GM23338 (cell line): ENCODE results near the gene RBL1. TPM values are rescaled to one million over a fixed set of nuclear protein-coding genes. Genes with fewer than 3 reads are reported as not detected.

Source experiments
- ATAC-seq: fragments of 200-7000 bp; cut with Tn5 transposase; 3 replicates; pipeline ENCODE4 v1.9.1; 2020
- DNase-seq: peaks from one replicate; pipeline ENCODE4 v3.0.0-alpha.2; 2015; ENCODE audit warnings: low spot score
- H2AFZ ChIP-seq: fragments of 200-600 bp; sonication (generic); 2 replicates; pipeline ENCODE4 v1.8.0; 2016; ENCODE audit warnings: antibody characterized with exemption, mild to moderate bottlenecking, moderate library complexity
- H3F3A ChIP-seq: fragments of 200-600 bp; sonication (generic); replicated peaks from 2 replicates; pipeline ENCODE4 v1.8.0; 2017; ENCODE audit warnings: antibody characterized with exemption, mixed run types, low read depth
- H3K27ac ChIP-seq: fragments of 200-600 bp; sonication (generic); 2 replicates; pipeline ENCODE4 v1.6.1; 2016; ENCODE audit warnings: low read depth
- H3K27me3 ChIP-seq: fragments of 200-600 bp; sonication (generic); 2 replicates; pipeline ENCODE4 v1.8.0; 2016; ENCODE audit warnings: mild to moderate bottlenecking, mixed run types, moderate library complexity; ENCODE audit not compliant: insufficient read depth
- H3K36me3 ChIP-seq: fragments of 200-600 bp; sonication (generic); 2 replicates; pipeline ENCODE4 v1.8.0; 2016; ENCODE audit warnings: mild to moderate bottlenecking; ENCODE audit not compliant: insufficient read depth
- H3K4me1 ChIP-seq: fragments of 200-600 bp; sonication (generic); 2 replicates; pipeline ENCODE4 v1.8.0; 2016; ENCODE audit warnings: mild to moderate bottlenecking, moderate library complexity; ENCODE audit not compliant: insufficient read depth
- H3K4me2 ChIP-seq: fragments of 200-600 bp; sonication (generic); 2 replicates; pipeline ENCODE4 v1.7.1; 2017; ENCODE audit warnings: mixed run types
- H3K4me3 ChIP-seq: fragments of 200-600 bp; sonication (generic); 2 replicates; pipeline ENCODE4 v1.6.1; 2016; ENCODE audit warnings: mixed run types
- H3K79me2 ChIP-seq: fragments of 200-600 bp; sonication (generic); replicated peaks from 2 replicates; pipeline ENCODE4 v1.8.0; 2017; ENCODE audit warnings: mild to moderate bottlenecking; ENCODE audit not compliant: insufficient read depth
- H3K9me2 ChIP-seq: fragments of 200-600 bp; sonication (generic); 2 replicates; pipeline ENCODE4 v1.8.0; 2017; ENCODE audit not compliant: insufficient read depth
- H4K20me1 ChIP-seq: fragments of 200-600 bp; sonication (generic); replicated peaks from 2 replicates; pipeline ENCODE4 v1.8.0; 2017; ENCODE audit warnings: mild to moderate bottlenecking; ENCODE audit not compliant: insufficient read depth
- H3K27ac Mint-ChIP-seq: 2 replicates; pipeline ENCODE4 v1.8.0; 2020; ENCODE audit warnings: inconsistent platforms, mild to moderate bottlenecking, moderate library complexity, mixed read lengths
- H3K27me3 Mint-ChIP-seq: 3 replicates; pipeline ENCODE4 v1.8.0; 2022; ENCODE audit warnings: low read depth, mild to moderate bottlenecking, moderate library complexity, mixed read lengths, inconsistent platforms; ENCODE audit not compliant: insufficient read depth, poor library complexity
- H3K36me3 Mint-ChIP-seq: 3 replicates; pipeline ENCODE4 v1.8.0; 2021; ENCODE audit warnings: low read depth, mild to moderate bottlenecking, inconsistent platforms, moderate library complexity, mixed read lengths
- H3K4me1 Mint-ChIP-seq: 3 replicates; pipeline ENCODE4 v1.8.0; 2020; ENCODE audit warnings: mild to moderate bottlenecking, inconsistent platforms, mixed read lengths
- H3K4me3 Mint-ChIP-seq: 3 replicates; pipeline ENCODE4 v1.8.0; 2021; ENCODE audit warnings: moderate library complexity, mild to moderate bottlenecking, inconsistent platforms, mixed read lengths
- H3K9me3 Mint-ChIP-seq: 3 replicates; pipeline ENCODE4 v1.8.0; 2020; ENCODE audit warnings: moderate library complexity, mild to moderate bottlenecking, inconsistent platforms, mixed read lengths
- CREB1 ChIP-seq: fragments of 250-450 bp; sonication (Bioruptor Pico); IDR thresholded peaks from 2 replicates; pipeline ENCODE4 v1.5.0; 2020; ENCODE audit warnings: low read depth, mild to moderate bottlenecking, moderate library complexity
- EZH2 ChIP-seq: fragments of 200-600 bp; sonication (generic); IDR thresholded peaks from one replicate; pipeline ENCODE4 v1.8.0; 2017; ENCODE audit warnings: antibody characterized with exemption, mild to moderate bottlenecking, low read depth; ENCODE audit not compliant: unreplicated experiment
- EZH2phosphoT487 ChIP-seq: fragments of 200-600 bp; sonication (generic); IDR thresholded peaks from one replicate; pipeline ENCODE4 v1.8.1; 2018; ENCODE audit warnings: antibody characterized with exemption; ENCODE audit not compliant: unreplicated experiment
- JUNB ChIP-seq: IDR thresholded peaks from one replicate; pipeline ENCODE4 v1.6.1; 2016; ENCODE audit warnings: antibody characterized with exemption; ENCODE audit not compliant: unreplicated experiment
- NANOG ChIP-seq: IDR thresholded peaks from 2 replicates; pipeline ENCODE4 v1.6.1; 2016; ENCODE audit warnings: antibody characterized with exemption, borderline replicate concordance
- POLR2AphosphoS5 ChIP-seq: IDR thresholded peaks from 2 replicates; pipeline ENCODE4 v1.6.1; 2016; ENCODE audit warnings: antibody characterized with exemption, low read depth
- STAT1 ChIP-seq: IDR thresholded peaks from one replicate; pipeline ENCODE4 v1.6.1; 2016; ENCODE audit warnings: antibody characterized with exemption; ENCODE audit not compliant: unreplicated experiment
- ZNF114 ChIP-seq: fragments of 250-450 bp; sonication (Bioruptor Pico); IDR thresholded peaks from 2 replicates; pipeline ENCODE4 v1.5.0; 2020; ENCODE audit warnings: mild to moderate bottlenecking, moderate library complexity
- ZNF331 ChIP-seq: fragments of 250-450 bp; sonication (Bioruptor Pico); IDR thresholded peaks from 2 replicates; pipeline ENCODE4 v1.5.0; 2020; ENCODE audit warnings: low read depth, mild to moderate bottlenecking, moderate library complexity
- polyA plus RNA-seq: library from polyadenylated mRNA; unstranded; fragments of >200 nt; fragmentation: Nextera tagmentation; extraction: Ambion mirVana; gene quantifications from 2 replicates; pipeline ENCODE4 v1.2.1, GENCODE V29; 2016
- total RNA-seq: library from RNA; depleted of rRNA; stranded (reverse); fragments of >200 nt; shearing (Covaris generic); gene quantifications from 2 replicates; pipeline ENCODE4 v1.2.3, GENCODE V29; 2014
- TF ChIP-seq, protein P1 (sequence below): IDR thresholded peaks from 2 replicates; pipeline ENCODE4 v1.6.1; 2016; ENCODE audit warnings: antibody characterized with exemption
- TF ChIP-seq, protein P2 (sequence below): fragments of 250-450 bp; sonication (Bioruptor Pico); IDR thresholded peaks from 2 replicates; pipeline ENCODE4 v1.5.0; 2020; ENCODE audit warnings: mild to moderate bottlenecking, moderate library complexity
- TF ChIP-seq, protein P3 (sequence below): IDR thresholded peaks from one replicate; pipeline ENCODE4 v1.6.1; 2018; ENCODE audit warnings: antibody characterized with exemption; ENCODE audit not compliant: unreplicated experiment
- TF ChIP-seq, protein P4 (sequence below), 2 experiments: fragments of 200-600 bp in 1 of 2; sonication (generic) in 1 of 2; conservative IDR thresholded peaks; 2 replicates each; pipeline versions ENCODE4 v1.5.1 to v1.6.1; 2016 to 2017; ENCODE audit warnings: antibody characterized with exemption in 2 of 2, low read depth in 2 of 2, mild to moderate bottlenecking in 2 of 2, moderate library complexity in 1 of 2

RBL1 gene
- total and polyA plus RNA-seq, 2 experiments from 2014 or later, result 6.4 to 12.6 TPM

DNA sequence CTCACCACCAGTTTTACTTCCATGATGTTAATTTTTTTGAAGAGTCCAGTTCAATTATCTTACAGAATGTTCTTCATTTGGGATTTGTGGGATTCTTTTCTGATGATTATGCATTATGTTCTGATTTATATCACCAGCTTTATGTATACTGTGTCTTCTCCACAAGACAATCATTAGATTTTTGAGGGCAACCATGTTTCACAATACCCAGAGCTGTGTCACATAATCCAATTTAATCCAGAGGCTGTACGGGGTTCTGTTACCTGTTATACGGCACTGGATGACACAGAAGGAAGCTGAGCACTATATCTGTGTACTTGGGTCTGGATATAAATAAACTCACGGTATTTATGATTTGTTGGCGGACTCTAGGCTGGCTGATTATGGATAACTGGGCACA is 41.8 kb upstream of the RBL1 start:
- H3K27me3 Mint-ChIP-seq, result peaks cover 2% of the 10 kb centered on the region
- no peaks in the 10 kb centered on the region for H3K4me1 ChIP-seq
- H3K27me3 ChIP-seq, result no peaks in the 10 kb centered on the region
- H3K79me2 ChIP-seq, result no peaks in the 10 kb centered on the region
- H3K4me3 Mint-ChIP-seq, result no peak overlapping the region
- H3K4me3 ChIP-seq, result no peak overlapping the region
- H3K4me1 Mint-ChIP-seq, result no peaks in the 10 kb centered on the region
- H3K4me2 ChIP-seq, result no peak overlapping the region
- no peaks in the 10 kb centered on the region for H3F3A ChIP-seq
- no peaks in the 10 kb centered on the region for H3K36me3 ChIP-seq
- DNase-seq (no peak), ATAC-seq (no peak)
- H4K20me1 ChIP-seq, result no peaks in the 10 kb centered on the region
- no peak overlapping the region for H2AFZ ChIP-seq
- no peak overlapping the region for H3K27ac ChIP-seq
- TF ChIP-seq, protein P1, sequence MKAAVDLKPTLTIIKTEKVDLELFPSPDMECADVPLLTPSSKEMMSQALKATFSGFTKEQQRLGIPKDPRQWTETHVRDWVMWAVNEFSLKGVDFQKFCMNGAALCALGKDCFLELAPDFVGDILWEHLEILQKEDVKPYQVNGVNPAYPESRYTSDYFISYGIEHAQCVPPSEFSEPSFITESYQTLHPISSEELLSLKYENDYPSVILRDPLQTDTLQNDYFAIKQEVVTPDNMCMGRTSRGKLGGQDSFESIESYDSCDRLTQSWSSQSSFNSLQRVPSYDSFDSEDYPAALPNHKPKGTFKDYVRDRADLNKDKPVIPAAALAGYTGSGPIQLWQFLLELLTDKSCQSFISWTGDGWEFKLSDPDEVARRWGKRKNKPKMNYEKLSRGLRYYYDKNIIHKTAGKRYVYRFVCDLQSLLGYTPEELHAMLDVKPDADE, result no peak
- TF ChIP-seq EZH2, result no peak
- TF ChIP-seq POLR2AphosphoS5, result no peak
- no peak for TF ChIP-seq ZNF114
- TF ChIP-seq, protein P2, sequence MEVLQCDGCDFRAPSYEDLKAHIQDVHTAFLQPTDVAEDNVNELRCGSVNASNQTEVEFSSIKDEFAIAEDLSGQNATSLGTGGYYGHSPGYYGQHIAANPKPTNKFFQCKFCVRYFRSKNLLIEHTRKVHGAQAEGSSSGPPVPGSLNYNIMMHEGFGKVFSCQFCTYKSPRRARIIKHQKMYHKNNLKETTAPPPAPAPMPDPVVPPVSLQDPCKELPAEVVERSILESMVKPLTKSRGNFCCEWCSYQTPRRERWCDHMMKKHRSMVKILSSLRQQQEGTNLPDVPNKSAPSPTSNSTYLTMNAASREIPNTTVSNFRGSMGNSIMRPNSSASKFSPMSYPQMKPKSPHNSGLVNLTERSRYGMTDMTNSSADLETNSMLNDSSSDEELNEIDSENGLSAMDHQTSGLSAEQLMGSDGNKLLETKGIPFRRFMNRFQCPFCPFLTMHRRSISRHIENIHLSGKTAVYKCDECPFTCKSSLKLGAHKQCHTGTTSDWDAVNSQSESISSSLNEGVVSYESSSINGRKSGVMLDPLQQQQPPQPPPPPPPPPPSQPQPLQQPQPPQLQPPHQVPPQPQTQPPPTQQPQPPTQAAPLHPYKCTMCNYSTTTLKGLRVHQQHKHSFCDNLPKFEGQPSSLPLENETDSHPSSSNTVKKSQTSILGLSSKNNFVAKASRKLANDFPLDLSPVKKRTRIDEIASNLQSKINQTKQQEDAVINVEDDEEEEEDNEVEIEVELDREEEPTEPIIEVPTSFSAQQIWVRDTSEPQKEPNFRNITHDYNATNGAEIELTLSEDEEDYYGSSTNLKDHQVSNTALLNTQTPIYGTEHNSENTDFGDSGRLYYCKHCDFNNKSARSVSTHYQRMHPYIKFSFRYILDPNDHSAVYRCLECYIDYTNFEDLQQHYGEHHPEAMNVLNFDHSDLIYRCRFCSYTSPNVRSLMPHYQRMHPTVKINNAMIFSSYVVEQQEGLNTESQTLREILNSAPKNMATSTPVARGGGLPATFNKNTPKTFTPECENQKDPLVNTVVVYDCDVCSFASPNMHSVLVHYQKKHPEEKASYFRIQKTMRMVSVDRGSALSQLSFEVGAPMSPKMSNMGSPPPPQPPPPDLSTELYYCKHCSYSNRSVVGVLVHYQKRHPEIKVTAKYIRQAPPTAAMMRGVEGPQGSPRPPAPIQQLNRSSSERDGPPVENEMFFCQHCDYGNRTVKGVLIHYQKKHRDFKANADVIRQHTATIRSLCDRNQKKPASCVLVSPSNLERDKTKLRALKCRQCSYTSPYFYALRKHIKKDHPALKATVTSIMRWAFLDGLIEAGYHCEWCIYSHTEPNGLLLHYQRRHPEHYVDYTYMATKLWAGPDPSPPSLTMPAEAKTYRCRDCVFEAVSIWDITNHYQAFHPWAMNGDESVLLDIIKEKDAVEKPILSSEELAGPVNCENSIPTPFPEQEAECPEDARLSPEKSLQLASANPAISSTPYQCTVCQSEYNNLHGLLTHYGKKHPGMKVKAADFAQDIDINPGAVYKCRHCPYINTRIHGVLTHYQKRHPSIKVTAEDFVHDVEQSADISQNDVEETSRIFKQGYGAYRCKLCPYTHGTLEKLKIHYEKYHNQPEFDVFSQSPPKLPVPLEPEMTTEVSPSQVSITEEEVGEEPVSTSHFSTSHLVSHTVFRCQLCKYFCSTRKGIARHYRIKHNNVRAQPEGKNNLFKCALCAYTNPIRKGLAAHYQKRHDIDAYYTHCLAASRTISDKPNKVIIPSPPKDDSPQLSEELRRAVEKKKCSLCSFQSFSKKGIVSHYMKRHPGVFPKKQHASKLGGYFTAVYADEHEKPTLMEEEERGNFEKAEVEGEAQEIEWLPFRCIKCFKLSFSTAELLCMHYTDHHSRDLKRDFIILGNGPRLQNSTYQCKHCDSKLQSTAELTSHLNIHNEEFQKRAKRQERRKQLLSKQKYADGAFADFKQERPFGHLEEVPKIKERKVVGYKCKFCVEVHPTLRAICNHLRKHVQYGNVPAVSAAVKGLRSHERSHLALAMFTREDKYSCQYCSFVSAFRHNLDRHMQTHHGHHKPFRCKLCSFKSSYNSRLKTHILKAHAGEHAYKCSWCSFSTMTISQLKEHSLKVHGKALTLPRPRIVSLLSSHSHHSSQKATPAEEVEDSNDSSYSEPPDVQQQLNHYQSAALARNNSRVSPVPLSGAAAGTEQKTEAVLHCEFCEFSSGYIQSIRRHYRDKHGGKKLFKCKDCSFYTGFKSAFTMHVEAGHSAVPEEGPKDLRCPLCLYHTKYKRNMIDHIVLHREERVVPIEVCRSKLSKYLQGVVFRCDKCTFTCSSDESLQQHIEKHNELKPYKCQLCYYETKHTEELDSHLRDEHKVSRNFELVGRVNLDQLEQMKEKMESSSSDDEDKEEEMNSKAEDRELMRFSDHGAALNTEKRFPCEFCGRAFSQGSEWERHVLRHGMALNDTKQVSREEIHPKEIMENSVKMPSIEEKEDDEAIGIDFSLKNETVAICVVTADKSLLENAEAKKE (CRISPR knock-in tag), result no peak
- no peak for TF ChIP-seq EZH2phosphoT487
- TF ChIP-seq CREB1 (CRISPR knock-in tag), result no peak
- TF ChIP-seq, protein P3, sequence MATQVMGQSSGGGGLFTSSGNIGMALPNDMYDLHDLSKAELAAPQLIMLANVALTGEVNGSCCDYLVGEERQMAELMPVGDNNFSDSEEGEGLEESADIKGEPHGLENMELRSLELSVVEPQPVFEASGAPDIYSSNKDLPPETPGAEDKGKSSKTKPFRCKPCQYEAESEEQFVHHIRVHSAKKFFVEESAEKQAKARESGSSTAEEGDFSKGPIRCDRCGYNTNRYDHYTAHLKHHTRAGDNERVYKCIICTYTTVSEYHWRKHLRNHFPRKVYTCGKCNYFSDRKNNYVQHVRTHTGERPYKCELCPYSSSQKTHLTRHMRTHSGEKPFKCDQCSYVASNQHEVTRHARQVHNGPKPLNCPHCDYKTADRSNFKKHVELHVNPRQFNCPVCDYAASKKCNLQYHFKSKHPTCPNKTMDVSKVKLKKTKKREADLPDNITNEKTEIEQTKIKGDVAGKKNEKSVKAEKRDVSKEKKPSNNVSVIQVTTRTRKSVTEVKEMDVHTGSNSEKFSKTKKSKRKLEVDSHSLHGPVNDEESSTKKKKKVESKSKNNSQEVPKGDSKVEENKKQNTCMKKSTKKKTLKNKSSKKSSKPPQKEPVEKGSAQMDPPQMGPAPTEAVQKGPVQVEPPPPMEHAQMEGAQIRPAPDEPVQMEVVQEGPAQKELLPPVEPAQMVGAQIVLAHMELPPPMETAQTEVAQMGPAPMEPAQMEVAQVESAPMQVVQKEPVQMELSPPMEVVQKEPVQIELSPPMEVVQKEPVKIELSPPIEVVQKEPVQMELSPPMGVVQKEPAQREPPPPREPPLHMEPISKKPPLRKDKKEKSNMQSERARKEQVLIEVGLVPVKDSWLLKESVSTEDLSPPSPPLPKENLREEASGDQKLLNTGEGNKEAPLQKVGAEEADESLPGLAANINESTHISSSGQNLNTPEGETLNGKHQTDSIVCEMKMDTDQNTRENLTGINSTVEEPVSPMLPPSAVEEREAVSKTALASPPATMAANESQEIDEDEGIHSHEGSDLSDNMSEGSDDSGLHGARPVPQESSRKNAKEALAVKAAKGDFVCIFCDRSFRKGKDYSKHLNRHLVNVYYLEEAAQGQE, result no peak
- TF ChIP-seq NANOG, result no peak
- TF ChIP-seq ZNF331 (CRISPR knock-in tag), result no peak
- TF ChIP-seq JUNB, result no peak
- no peak for TF ChIP-seq STAT1
- TF ChIP-seq, protein P4, sequence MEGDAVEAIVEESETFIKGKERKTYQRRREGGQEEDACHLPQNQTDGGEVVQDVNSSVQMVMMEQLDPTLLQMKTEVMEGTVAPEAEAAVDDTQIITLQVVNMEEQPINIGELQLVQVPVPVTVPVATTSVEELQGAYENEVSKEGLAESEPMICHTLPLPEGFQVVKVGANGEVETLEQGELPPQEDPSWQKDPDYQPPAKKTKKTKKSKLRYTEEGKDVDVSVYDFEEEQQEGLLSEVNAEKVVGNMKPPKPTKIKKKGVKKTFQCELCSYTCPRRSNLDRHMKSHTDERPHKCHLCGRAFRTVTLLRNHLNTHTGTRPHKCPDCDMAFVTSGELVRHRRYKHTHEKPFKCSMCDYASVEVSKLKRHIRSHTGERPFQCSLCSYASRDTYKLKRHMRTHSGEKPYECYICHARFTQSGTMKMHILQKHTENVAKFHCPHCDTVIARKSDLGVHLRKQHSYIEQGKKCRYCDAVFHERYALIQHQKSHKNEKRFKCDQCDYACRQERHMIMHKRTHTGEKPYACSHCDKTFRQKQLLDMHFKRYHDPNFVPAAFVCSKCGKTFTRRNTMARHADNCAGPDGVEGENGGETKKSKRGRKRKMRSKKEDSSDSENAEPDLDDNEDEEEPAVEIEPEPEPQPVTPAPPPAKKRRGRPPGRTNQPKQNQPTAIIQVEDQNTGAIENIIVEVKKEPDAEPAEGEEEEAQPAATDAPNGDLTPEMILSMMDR (conservative IDR thresholded peaks at IDR 0.05; ENCODE audit: low read depth in 2 of 2), result no peak
- no peaks in the 10 kb centered on the region for H3K36me3 Mint-ChIP-seq
- H3K9me2 ChIP-seq, result no peaks in the 10 kb centered on the region
- H3K27ac Mint-ChIP-seq, result no peak overlapping the region
- no peaks in the 10 kb centered on the region for H3K9me3 Mint-ChIP-seq
